ENCODE data around the gene KIRREL3. TPM values are rescaled to one million over a fixed set of nuclear protein-coding genes. Genes with fewer than 3 reads are reported as not detected.

Gene KIRREL3
- total and polyA plus RNA-seq, 9 donors: 0.25 to 5.3 (median 0.48) TPM

GRCh38 chr11:126829716-126830115, 170.9 kb downstream of the KIRREL3 start:
- no peak overlapping the region for H3K4me3 ChIP-seq
- no peak for DNase-seq
- TF ChIP-seq POLR2A (IDR thresholded peaks at IDR 0.05) (no peak), EP300 (IDR thresholded peaks at IDR 0.05) (no peak), CTCF (IDR thresholded peaks at IDR 0.05) (no peak)
- intact Hi-C loops (cut with DNase I): no loop called here
- H3K27ac ChIP-seq: no peak overlapping the region
- H3K27me3 ChIP-seq: no peaks in the 10 kb centered on the region
- no peaks in the 10 kb centered on the region for H3K9me3 ChIP-seq
- H3K36me3 ChIP-seq: no peaks in the 10 kb centered on the region
- no peaks in the 10 kb centered on the region for H3K4me1 ChIP-seq (ENCODE audit: insufficient read depth)
- 8 to 31% (median 16%) methylated on average over 2 of the region's 2 CpGs for WGBS, 3 donors

GRCh38 chr11:126824035-126824607, 176.4 kb downstream of the KIRREL3 start:
- Histone ChIP-seq H3K27me3 (no peaks in the 10 kb centered on the region), H3K4me3 (no peak overlapping the region), H3K9me3 (no peaks in the 10 kb centered on the region), H3K27ac (no peak overlapping the region), H3K4me1 (ENCODE audit: insufficient read depth) (no peaks in the 10 kb centered on the region), H3K36me3 (no peaks in the 10 kb centered on the region)
- WGBS, 3 donors: 69 to 77% (median 74%) methylated on average over 7 of the region's 7 CpGs
- intact Hi-C loops (cut with DNase I): no loop called here
- TF ChIP-seq POLR2A (IDR thresholded peaks at IDR 0.05) (no peak), CTCF (IDR thresholded peaks at IDR 0.05) (no peak), EP300 (IDR thresholded peaks at IDR 0.05) (no peak)
- DNase-seq: no peak

- no peak for DNase-seq
- intact Hi-C loops (cut with DNase I): no loop called here
Measured at GRCh38 chr11:126823274-126823673, 177.3 kb downstream of the KIRREL3 start.

GRCh38 chr11:126821827-126822226, 178.7 kb downstream of the KIRREL3 start:
- 85 to 91% (median 89%) methylated on average over 1 of the region's 1 CpG for WGBS, 3 donors
- Histone ChIP-seq H3K27me3 (no peaks in the 10 kb centered on the region), H3K4me1 (ENCODE audit: insufficient read depth) (no peaks in the 10 kb centered on the region), H3K4me3 (no peak overlapping the region), H3K27ac (no peak overlapping the region), H3K9me3 (no peaks in the 10 kb centered on the region), H3K36me3 (no peaks in the 10 kb centered on the region)
- TF ChIP-seq POLR2A (IDR thresholded peaks at IDR 0.05): no peak
- no peak for TF ChIP-seq CTCF (IDR thresholded peaks at IDR 0.05)
- TF ChIP-seq EP300 (IDR thresholded peaks at IDR 0.05): no peak
- intact Hi-C loops (cut with DNase I): no loop called here
- no peak for DNase-seq

More at GRCh38 chr11:126823274-126823673, 177.3 kb downstream of the KIRREL3 start:
- H3K4me3 ChIP-seq: no peak overlapping the region
- H3K9me3 ChIP-seq: no peaks in the 10 kb centered on the region
- TF ChIP-seq POLR2A (IDR thresholded peaks at IDR 0.05) (no peak), CTCF (IDR thresholded peaks at IDR 0.05) (no peak), EP300 (IDR thresholded peaks at IDR 0.05) (no peak)
- H3K27ac ChIP-seq: no peak overlapping the region
- H3K27me3 ChIP-seq: no peaks in the 10 kb centered on the region
- H3K4me1 ChIP-seq (ENCODE audit: insufficient read depth): no peaks in the 10 kb centered on the region
- no peaks in the 10 kb centered on the region for H3K36me3 ChIP-seq

Measured in ovary (tissue), 9 donors.